ENCODE results near the gene TRIM71. TPM values are rescaled to one million over a fixed set of nuclear protein-coding genes. Genes with fewer than 3 reads are reported as not detected.
"Not testable (repeated sequence)": the region's sequence is repeated elsewhere in the genome, so short reads cannot be mapped to it uniquely, and the experiment has no call there.

TRIM71 gene
- total RNA-seq, 1 experiment from 2014 or later = 0.18 TPM

DNA sequence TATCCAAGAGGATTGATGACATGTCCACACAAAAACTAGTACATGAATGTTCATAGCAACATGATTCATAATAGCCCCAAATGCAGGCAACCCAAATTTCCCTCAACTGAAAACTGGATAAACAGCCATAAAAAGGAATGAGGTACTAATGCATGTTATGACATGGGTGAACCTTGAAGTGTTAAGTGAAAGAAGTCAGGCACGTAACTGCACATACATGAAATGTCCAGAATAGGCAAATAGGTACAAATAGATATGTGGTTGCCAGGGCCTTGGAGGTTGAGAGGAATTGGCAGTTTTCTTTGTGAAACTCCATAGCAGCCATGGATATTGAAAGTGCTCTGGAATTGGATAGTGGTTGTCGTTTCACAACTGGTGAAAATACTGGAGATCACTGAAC, 81.5 kb downstream of the TRIM71 start:
- POLR2A ChIA-PET = no interaction called here
- TF ChIP-seq, protein P1, sequence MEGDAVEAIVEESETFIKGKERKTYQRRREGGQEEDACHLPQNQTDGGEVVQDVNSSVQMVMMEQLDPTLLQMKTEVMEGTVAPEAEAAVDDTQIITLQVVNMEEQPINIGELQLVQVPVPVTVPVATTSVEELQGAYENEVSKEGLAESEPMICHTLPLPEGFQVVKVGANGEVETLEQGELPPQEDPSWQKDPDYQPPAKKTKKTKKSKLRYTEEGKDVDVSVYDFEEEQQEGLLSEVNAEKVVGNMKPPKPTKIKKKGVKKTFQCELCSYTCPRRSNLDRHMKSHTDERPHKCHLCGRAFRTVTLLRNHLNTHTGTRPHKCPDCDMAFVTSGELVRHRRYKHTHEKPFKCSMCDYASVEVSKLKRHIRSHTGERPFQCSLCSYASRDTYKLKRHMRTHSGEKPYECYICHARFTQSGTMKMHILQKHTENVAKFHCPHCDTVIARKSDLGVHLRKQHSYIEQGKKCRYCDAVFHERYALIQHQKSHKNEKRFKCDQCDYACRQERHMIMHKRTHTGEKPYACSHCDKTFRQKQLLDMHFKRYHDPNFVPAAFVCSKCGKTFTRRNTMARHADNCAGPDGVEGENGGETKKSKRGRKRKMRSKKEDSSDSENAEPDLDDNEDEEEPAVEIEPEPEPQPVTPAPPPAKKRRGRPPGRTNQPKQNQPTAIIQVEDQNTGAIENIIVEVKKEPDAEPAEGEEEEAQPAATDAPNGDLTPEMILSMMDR (IDR thresholded peaks at IDR 0.05) = no peak
- TF ChIP-seq SIN3A (IDR thresholded peaks at IDR 0.05; ENCODE audit: borderline replicate concordance, insufficient read depth, low read depth, low read length) (no peak), POLR2AphosphoS5 (IDR thresholded peaks at IDR 0.05; ENCODE audit: low read depth, low read length) (no peak), TCF7L2 (IDR thresholded peaks at IDR 0.05; ENCODE audit: low read depth, low read length) (no peak)
- TF ChIP-seq, protein P2, sequence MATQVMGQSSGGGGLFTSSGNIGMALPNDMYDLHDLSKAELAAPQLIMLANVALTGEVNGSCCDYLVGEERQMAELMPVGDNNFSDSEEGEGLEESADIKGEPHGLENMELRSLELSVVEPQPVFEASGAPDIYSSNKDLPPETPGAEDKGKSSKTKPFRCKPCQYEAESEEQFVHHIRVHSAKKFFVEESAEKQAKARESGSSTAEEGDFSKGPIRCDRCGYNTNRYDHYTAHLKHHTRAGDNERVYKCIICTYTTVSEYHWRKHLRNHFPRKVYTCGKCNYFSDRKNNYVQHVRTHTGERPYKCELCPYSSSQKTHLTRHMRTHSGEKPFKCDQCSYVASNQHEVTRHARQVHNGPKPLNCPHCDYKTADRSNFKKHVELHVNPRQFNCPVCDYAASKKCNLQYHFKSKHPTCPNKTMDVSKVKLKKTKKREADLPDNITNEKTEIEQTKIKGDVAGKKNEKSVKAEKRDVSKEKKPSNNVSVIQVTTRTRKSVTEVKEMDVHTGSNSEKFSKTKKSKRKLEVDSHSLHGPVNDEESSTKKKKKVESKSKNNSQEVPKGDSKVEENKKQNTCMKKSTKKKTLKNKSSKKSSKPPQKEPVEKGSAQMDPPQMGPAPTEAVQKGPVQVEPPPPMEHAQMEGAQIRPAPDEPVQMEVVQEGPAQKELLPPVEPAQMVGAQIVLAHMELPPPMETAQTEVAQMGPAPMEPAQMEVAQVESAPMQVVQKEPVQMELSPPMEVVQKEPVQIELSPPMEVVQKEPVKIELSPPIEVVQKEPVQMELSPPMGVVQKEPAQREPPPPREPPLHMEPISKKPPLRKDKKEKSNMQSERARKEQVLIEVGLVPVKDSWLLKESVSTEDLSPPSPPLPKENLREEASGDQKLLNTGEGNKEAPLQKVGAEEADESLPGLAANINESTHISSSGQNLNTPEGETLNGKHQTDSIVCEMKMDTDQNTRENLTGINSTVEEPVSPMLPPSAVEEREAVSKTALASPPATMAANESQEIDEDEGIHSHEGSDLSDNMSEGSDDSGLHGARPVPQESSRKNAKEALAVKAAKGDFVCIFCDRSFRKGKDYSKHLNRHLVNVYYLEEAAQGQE (IDR thresholded peaks at IDR 0.05; ENCODE audit: insufficient read depth in 1 of 2, low read depth in 2 of 2, low read length in 1 of 2) = no peak
- no peak for ATAC-seq

DNA sequence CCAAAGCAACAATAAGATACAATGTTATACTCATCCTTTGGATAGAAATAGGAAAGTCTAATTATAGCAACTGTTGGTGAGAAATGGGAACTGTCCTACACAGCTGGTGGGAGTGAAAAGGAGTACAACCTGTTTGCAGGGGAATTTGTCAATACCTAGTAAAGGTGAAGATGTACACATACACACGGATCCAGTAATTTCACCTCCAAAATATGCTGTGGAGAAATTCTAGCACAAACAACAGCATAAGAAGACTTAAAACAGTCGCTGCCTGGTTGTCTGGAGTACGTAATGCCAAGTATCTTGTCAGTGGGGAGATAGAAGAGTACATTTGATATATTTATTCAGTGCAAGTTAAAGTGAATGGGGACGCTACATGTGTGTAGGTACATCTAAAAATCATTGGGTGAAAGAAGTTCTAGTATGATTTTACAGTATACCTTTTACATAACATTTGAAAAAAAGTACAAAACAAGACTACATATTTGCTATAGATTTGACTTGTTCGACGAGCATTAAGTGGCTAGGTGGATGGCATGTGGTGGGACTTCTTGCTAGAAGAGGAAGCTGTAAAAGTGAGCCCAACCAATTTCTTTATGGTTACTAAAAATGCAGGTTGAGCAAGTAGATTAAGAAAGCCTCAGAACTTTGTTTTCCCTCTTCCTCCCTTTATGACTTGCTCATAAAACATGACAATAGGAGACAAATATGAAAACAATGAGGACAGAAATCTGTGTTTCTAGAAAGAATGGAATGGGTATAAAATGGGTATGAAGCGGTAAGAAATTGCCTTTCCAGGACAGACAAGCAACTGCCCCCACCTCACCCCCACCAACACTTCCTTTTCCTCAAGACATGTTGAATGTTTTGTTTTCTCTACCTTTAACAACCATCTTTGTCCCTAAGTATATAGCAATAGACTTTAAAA, 83.5 kb downstream of the TRIM71 start:
- BruUV-seq (replicated peaks) = no TSS peak
- ChIA-PET CTCF (interaction anchor here (0.6 kb wide), 1 partner anchor 204 kb away, joined by 7 read pairs; no protein-coding TSS in a partner anchor), POLR2A (no interaction called here)
- intact Hi-C loops (cut with micrococcal nuclease; ENCODE audit: unreplicated experiment) = no loop called here
- Histone ChIP-seq H3K36me3 (ENCODE audit: control insufficient read depth, insufficient read depth, low read length) (no peaks in the 10 kb centered on the region), H3K27me3 (ENCODE audit: control insufficient read depth, insufficient read depth, low read length) (no peaks in the 10 kb centered on the region), H3K4me3 (ENCODE audit: low read depth in 2 of 2, low read length in 2 of 2) (no peak overlapping the region), H3K9me3 (ENCODE audit: control insufficient read depth, insufficient read depth, low read depth, low read length) (no peaks in the 10 kb centered on the region), H3K4me1 (ENCODE audit: control insufficient read depth, insufficient read depth, low read length) (no peaks in the 10 kb centered on the region), H3K27ac (ENCODE audit: low read length) (no peak overlapping the region)
- in situ Hi-C loops (cut with HindIII; ENCODE audit: low pct_unique_long_range_greater_than_20kb, low sequenced_read_pairs) = no loop called here
- TF ChIP-seq POLR2AphosphoS5 (IDR thresholded peaks at IDR 0.05; ENCODE audit: low read depth, low read length) (no peak), SIN3A (IDR thresholded peaks at IDR 0.05; ENCODE audit: borderline replicate concordance, insufficient read depth, low read depth, low read length) (no peak)
- DNase-seq (ENCODE audit: low read depth, low spot score) = no peak
- no peak for ATAC-seq

More for the DNA sequence above, 81.5 kb downstream of the TRIM71 start:
- Histone ChIP-seq H3K4me1 (ENCODE audit: control insufficient read depth, insufficient read depth, low read length) (no peaks in the 10 kb centered on the region), H3K36me3 (ENCODE audit: control insufficient read depth, insufficient read depth, low read length) (no peaks in the 10 kb centered on the region), H3K27me3 (ENCODE audit: control insufficient read depth, insufficient read depth, low read length) (peaks cover 2% of the 10 kb centered on the region; the same call in 1 of the 2 replicates), H3K4me3 (ENCODE audit: low read depth in 2 of 2, low read length in 2 of 2) (no peak overlapping the region), H3K27ac (ENCODE audit: low read length) (no peak overlapping the region), H3K9me3 (ENCODE audit: control insufficient read depth, insufficient read depth, low read depth, low read length) (no peaks in the 10 kb centered on the region)
- in situ Hi-C loops (cut with HindIII; ENCODE audit: low pct_unique_long_range_greater_than_20kb, low sequenced_read_pairs) = no loop called here
- intact Hi-C loops (cut with micrococcal nuclease; ENCODE audit: unreplicated experiment) = no loop called here
- CTCF ChIA-PET = no interaction called here
- no TSS peak for BruUV-seq (replicated peaks)
- no peak for DNase-seq (ENCODE audit: low read depth, low spot score)

DNA sequence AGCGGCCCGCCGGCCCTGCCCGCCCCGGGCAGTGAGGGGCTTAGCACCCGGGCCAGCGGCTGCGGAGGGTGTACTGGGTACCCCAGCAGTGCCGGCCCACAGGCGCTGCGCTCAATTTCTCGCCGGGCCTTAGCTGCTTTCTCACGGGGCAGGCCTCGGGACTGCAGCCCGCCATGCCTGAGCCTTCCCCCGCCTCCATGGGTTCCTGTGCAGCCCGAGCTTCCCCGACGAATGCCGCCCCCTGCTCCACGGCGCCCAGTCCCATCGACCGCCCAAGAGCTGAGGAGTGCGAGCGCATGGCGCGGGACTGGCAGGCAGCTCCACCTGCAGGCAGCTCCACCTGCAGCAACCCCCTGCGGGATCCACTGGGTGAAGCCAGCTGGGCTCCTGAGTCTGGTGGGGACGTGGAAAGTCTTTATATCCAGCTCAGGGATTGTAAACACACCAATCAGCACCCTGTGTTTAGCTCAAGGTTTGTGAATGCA, 85.1 kb downstream of the TRIM71 start:
- POLR2A ChIA-PET; H3K27me3 ChIP-seq (ENCODE audit: control insufficient read depth, insufficient read depth, low read length); DNase-seq (ENCODE audit: low read depth, low spot score); intact Hi-C loops (cut with micrococcal nuclease; ENCODE audit: unreplicated experiment); H3K9me3 ChIP-seq (ENCODE audit: control insufficient read depth, insufficient read depth, low read depth, low read length); BruUV-seq (replicated peaks); H3K27ac ChIP-seq (ENCODE audit: low read length); CTCF ChIA-PET; ATAC-seq; H3K36me3 ChIP-seq (ENCODE audit: control insufficient read depth, insufficient read depth, low read length); H3K4me3 ChIP-seq (ENCODE audit: low read depth in 2 of 2, low read length in 2 of 2); H3K4me1 ChIP-seq (ENCODE audit: control insufficient read depth, insufficient read depth, low read length); in situ Hi-C loops (cut with HindIII; ENCODE audit: low pct_unique_long_range_greater_than_20kb, low sequenced_read_pairs): not testable (repeated sequence)

All from Panc1 (cell line).